HG03521 (cell line): ENCODE measurements around the gene MT1M.
"Not testable (repeated sequence)": the region's sequence is repeated elsewhere in the genome, so short reads cannot be mapped to it uniquely, and the experiment has no call there.

Source experiments
- ATAC-seq: cut with Tn5 transposase; IDR thresholded peaks from one replicate; pipeline ENCODE4 v1.9.1; 2021; ENCODE audit warnings: mild to moderate bottlenecking, moderate library complexity; ENCODE audit not compliant: unreplicated experiment

The MT1M gene

DNA sequence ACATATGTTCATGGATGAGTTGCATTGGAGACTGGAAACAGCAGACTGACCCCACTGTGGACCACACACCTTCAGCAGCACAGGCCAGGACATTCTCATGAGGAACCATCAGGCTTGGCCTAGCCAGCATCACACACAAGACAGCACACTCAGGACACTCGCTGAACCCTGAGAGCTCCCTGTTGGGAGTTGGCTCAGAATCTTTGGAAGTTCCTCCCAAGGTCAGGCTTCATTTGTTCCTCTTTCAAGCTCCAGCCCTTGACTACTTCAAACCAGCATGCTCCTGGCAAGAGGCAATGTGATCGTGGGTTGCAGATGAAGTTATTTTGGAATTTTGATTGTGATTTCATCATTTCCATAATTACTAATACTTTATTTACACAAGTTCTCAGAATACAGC lies 39.2 kb downstream of the MT1M start:
- ATAC-seq, result not testable (repeated sequence)

- ATAC-seq, result not testable (repeated sequence)
Observed at GRCh38 chr16:56672171-56672570, 39.7 kb downstream of the MT1M start.

DNA sequence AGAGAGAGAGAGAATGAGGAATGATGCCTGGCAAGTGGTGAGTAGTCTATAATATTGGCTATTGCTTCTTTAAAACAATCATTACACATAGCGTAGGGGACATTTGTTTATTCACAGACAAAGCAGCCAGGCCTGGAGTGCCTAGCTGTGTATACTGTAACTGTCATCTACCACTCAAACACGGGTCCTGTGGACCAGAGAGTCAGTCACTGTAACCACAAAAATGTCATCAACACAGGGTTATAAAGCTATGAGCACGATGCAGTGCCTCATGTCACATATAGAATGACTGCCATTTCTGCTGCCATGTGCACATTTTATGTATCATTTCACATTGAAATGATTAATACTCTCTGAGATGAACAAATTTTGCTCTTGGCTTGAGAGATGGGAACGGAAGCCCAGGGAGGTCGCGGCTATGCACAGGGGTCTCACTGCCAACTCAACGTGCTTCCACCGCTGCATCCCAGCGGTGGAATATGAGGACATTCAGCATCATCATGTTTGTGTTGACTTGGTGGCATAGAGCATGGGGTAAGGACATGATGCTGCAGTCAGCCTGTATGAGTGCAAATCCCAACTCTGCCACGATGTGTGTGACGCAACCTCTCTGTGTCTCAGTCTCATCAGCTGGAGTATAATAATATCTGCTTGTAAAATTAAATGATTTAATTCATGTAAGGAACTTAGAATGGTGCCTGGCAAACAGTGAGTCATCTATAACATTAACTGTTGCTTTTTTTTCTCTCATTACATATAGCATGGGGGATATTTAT lies 40.5 kb downstream of the MT1M start:
- no peak for ATAC-seq

DNA sequence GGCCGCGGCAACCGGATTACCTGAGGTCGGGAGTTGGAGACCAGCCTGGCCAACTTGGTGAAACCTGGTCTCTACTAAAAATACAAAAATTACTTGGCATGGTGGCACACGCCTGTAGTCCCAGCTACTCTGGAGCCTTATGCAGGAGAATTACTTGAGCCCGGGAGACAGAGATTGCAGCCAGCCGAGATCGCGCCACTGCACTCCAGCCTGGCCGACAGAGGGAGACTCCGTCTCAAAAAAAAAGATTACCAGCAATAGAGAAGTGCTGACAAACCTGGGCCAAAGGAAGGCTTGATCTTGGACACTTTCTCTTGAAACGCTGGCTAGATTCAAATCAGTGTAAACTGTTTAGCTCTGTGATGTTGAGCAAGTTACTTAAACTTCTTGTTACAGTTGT lies 41.5 kb downstream of the MT1M start:
- ATAC-seq, result no peak

GRCh38 chr16:56674570-56674969 lies 42.1 kb downstream of the MT1M start:
- not testable (repeated sequence) for ATAC-seq

- ATAC-seq, result no peak
Observed at GRCh38 chr16:56675685-56676210, 43.3 kb downstream of the MT1M start.

DNA sequence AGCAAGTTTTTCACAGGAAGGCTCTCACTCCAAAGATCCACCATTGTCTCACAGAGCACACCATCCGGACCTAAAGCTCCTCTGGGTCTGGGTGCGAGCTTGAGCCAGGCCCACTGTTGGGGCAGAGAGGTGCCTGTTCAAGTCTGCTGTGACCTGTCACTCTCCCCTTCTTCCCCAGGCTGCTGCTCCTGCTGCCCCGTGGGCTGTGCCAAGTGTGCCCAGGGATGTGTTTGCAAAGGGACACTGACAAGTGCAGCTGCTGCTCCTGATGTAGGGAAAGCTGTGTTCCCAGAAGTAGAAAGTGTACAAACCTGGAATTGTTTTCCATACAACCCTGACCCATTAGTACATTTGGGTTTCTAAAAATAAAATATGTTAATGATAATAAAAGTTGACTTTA lies 45.0 kb downstream of the MT1M start:
- ATAC-seq, result no peak

DNA sequence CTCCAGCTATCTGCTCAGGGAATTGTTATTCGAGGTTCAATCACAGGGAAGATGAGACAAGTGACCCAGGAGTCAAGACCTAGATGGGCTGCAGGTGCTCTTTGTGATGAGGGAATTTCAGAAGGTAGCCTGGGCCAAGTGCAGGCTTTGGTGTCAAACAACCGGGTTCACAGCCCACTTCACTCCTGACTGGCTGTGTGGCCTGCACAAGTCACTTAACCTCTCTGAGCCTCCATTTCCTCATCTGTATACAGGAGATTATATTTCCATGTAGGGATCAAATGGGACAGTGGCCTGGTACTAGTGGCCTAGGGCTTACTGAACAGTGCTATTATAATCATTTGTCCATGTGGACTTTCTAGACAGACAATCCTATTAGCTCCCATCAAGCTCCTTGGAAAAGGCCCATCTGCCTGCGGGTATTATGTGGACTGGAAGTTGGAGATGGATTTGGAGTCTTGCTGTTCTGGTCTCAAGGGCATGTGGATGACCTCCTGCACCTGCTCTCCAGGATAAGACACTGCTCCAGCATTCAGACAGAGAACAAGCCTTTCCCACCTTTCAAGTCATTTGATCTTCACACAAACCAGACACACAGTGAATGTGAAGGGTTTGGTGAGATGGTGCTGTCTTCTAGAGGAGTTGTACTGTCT lies 46.7 kb downstream of the MT1M start:
- ATAC-seq, result no peak

DNA sequence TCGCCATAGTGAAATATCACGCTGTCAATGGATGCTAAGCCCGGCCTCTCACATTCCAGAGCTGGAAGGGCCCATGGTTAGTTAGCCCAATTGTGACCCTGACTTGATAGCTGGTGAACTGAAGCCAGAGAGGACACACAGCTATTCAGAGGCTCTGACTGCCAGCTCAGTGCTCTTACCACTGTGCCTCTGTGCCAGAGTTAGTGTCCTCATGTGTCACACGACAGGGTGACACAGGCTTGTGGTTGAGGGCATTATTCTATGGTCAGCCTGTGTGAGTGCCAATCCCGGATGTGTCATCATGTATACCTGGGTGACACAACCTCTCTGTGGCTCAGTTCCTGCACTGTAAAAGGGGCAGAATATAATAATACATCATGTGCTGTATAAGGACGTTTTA lies 47.4 kb downstream of the MT1M start:
- ATAC-seq, result no peak

GRCh38 chr16:56681939-56682702 lies 49.7 kb downstream of the MT1M start, which contains the start of gene MT1X:
TSS of gene MT1X (plus strand) at chr16:56682470. CDS start at chr16:56682541, 71 bp downstream.
- ATAC-seq, result peak; percentile 97

DNA sequence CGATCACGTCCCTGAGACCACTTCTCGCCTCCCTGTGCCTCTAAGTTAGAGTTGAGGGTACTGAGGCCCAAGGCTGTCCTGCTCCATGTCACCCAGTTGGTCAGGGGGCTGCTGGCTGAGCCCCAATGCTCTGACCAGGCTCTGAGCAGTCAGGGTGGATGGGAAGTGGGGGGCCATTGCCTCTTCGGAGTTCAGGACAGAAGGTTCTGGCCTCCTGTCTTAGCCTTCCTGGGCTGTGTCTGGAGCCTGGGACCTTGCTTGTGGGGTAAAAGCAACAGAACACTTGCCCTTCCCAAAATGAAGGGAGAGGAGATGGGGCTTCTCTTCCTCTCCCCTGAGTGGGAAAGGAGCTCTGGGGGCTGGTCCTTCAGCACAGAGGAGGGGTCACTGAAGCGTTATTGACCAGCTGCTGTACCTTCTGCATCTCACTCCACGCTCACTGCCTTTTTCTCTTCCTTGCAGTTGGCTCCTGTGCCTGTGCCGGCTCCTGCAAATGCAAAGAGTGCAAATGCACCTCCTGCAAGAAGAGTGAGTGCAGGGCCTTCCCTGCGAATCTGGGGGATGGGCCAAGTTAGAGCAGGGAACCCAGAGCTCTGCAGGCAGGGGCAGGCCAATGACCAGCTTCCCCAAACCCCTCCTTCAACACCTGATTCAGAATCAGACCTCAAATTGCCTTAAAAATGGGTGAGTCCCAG lies 50.4 kb downstream of the MT1M start:
- peak; percentile 8 for ATAC-seq
